IMR-90 (cell line): ENCODE data around the gene FCRL1. TPM values are rescaled to one million over a fixed set of nuclear protein-coding genes. Genes with fewer than 3 reads are reported as not detected.

Experiments
- ATAC-seq: fragments of 200-7000 bp; cut with Tn5 transposase; 2 replicates; pipeline ENCODE4 v1.9.1; 2020; ENCODE audit warnings: low read depth, mild to moderate bottlenecking, moderate library complexity
- BruUV-seq: library from RNA; stranded (reverse); fragments of 400-500 nt; replicated peaks from 2 replicates; lab custom pipeline; 2021; lab: Mats Ljungman, UMichigan
- CTCF ChIA-PET: fragments of 300-600 bp; formaldehyde crosslinking; extraction: SDS; loops from one replicate; lab custom pipeline; 2021; ENCODE audit warnings: antibody characterized with exemption; lab: Yijun Ruan, JAX
- POLR2A ChIA-PET: fragments of 300-600 bp; sonication (Branson Sonifier 250); formaldehyde crosslinking; loops from one replicate; lab custom pipeline; 2022; ENCODE audit warnings: antibody characterized with exemption; ENCODE audit not compliant: unreplicated experiment; lab: Charles Lee
- DNase-seq: peaks from one replicate; pipeline ENCODE4 v3.0.0; 2013
- H2AFZ ChIP-seq: replicated peaks from 2 replicates; pipeline ENCODE3; 2013; ENCODE audit warnings: low read length, mild to moderate bottlenecking; ENCODE audit not compliant: poor library complexity
- H2AK5ac ChIP-seq: 2 replicates; pipeline ENCODE4 v1.6.1; 2013; ENCODE audit warnings: low read depth, low read length, inconsistent platforms
- H2AK9ac ChIP-seq: replicated peaks from 2 replicates; pipeline ENCODE3; 2013; ENCODE audit warnings: mild to moderate bottlenecking, low read depth, low read length, moderate library complexity; ENCODE audit not compliant: poor library complexity
- H2BK120ac ChIP-seq: 2 replicates; pipeline ENCODE4 v1.6.1; 2013; ENCODE audit warnings: low read depth, low read length, inconsistent platforms
- H2BK15ac ChIP-seq: 3 replicates; pipeline ENCODE4 v1.6.1; 2013; ENCODE audit warnings: low read depth, low read length, inconsistent platforms
- H2BK20ac ChIP-seq: 2 replicates; pipeline ENCODE4 v1.6.1; 2013; ENCODE audit warnings: low read depth, mild to moderate bottlenecking, inconsistent platforms, low read length, moderate library complexity
- H2BK5ac ChIP-seq: 2 replicates; pipeline ENCODE4 v1.6.1; 2013; ENCODE audit warnings: mild to moderate bottlenecking, low read depth, low read length, inconsistent platforms; ENCODE audit not compliant: poor library complexity, severe bottlenecking
- H3K14ac ChIP-seq: replicated peaks from 2 replicates; pipeline ENCODE4 v1.6.1; 2013; ENCODE audit warnings: low read depth, low read length, inconsistent platforms
- H3K18ac ChIP-seq: 2 replicates; pipeline ENCODE4 v1.6.1; 2013; ENCODE audit warnings: low read depth, low read length, control low read depth
- H3K23ac ChIP-seq: 2 replicates; pipeline ENCODE4 v1.6.1; 2013; ENCODE audit warnings: low read depth, low read length, inconsistent platforms
- H3K27ac ChIP-seq: 2 replicates; pipeline ENCODE4 v1.5.1; 2013; ENCODE audit warnings: mild to moderate bottlenecking, control low read depth, low read length; ENCODE audit not compliant: insufficient read depth
- H3K27me3 ChIP-seq: 2 replicates; pipeline ENCODE4 v1.6.1; 2013; ENCODE audit warnings: low read length; ENCODE audit not compliant: control insufficient read depth, insufficient read depth
- H3K36me3 ChIP-seq: 2 replicates; pipeline ENCODE4 v1.6.1; 2013; ENCODE audit warnings: low read length, mixed read lengths; ENCODE audit not compliant: control insufficient read depth, insufficient read depth
- H3K4ac ChIP-seq: 2 replicates; pipeline ENCODE4 v1.6.1; 2013; ENCODE audit warnings: low read depth, low read length, inconsistent platforms
- H3K4me1 ChIP-seq: 2 replicates; pipeline ENCODE4 v1.6.1; 2013; ENCODE audit warnings: low read length, mixed read lengths; ENCODE audit not compliant: control insufficient read depth, insufficient read depth
- H3K4me2 ChIP-seq: 2 replicates; pipeline ENCODE4 v1.6.1; 2013; ENCODE audit warnings: low read depth, mild to moderate bottlenecking, control low read depth, low read length, moderate library complexity
- H3K4me3 ChIP-seq: 2 replicates; pipeline ENCODE4 v1.5.1; 2013; ENCODE audit warnings: low read depth, mild to moderate bottlenecking, control low read depth, low read length, moderate library complexity; ENCODE audit not compliant: insufficient read depth
- H3K56ac ChIP-seq: 2 replicates; pipeline ENCODE4 v1.6.1; 2013; ENCODE audit warnings: low read length, inconsistent platforms; ENCODE audit not compliant: insufficient read depth; ENCODE audit errors: extremely low read depth
- H3K79me1 ChIP-seq, 2 experiments: 2 replicates each; pipeline ENCODE4 v1.6.1; 2013; ENCODE audit warnings: low read length in 2 of 2, inconsistent platforms in 1 of 2, low read depth in 1 of 2
- H3K9ac ChIP-seq: 2 replicates; pipeline ENCODE4 v1.6.1; 2013; ENCODE audit warnings: low read depth, low read length, control low read depth
- H3K9me1 ChIP-seq: 2 replicates; pipeline ENCODE4 v1.6.1; 2013; ENCODE audit warnings: low read length, inconsistent platforms; ENCODE audit not compliant: insufficient read depth
- H3K9me3 ChIP-seq: 2 replicates; pipeline ENCODE4 v1.6.1; 2013; ENCODE audit warnings: low read length; ENCODE audit not compliant: control insufficient read depth, insufficient read depth
- H4K20me1 ChIP-seq: 2 replicates; pipeline ENCODE4 v1.6.1; 2013; ENCODE audit warnings: low read length, inconsistent platforms; ENCODE audit not compliant: insufficient read depth
- H4K5ac ChIP-seq: 2 replicates; pipeline ENCODE4 v1.6.1; 2013; ENCODE audit warnings: mild to moderate bottlenecking, low read depth, low read length, control low read depth
- H4K8ac ChIP-seq, 2 experiments: 2 replicates each; pipeline ENCODE4 v1.6.1; 2013; ENCODE audit warnings: low read depth in 2 of 2, low read length in 2 of 2, control low read depth in 1 of 2, inconsistent platforms in 1 of 2
- H4K91ac ChIP-seq: 2 replicates; pipeline ENCODE4 v1.6.1; 2013; ENCODE audit warnings: low read depth, low read length, inconsistent platforms; ENCODE audit not compliant: insufficient read depth
- BHLHE40 ChIP-seq: fragments of 150-350 bp; IDR thresholded peaks from 2 replicates; pipeline ENCODE4 v1.6.1; 2016; ENCODE audit warnings: mild to moderate bottlenecking, low read depth, low read length
- CHD1 ChIP-seq: IDR thresholded peaks from 2 replicates; pipeline ENCODE4 v1.6.1; 2012; ENCODE audit warnings: low read depth, low read length, improper control_type of control experiment
- NFE2L2 ChIP-seq: fragments of 150-350 bp; IDR thresholded peaks from 2 replicates; pipeline ENCODE4 v1.6.1; 2016; ENCODE audit warnings: low read depth, mild to moderate bottlenecking, low read length
- dilution Hi-C: fragments of 300-500 bp; cut with HindIII; formaldehyde crosslinking; loops from one replicate; pipeline ENCODE4 v1.14.3; 2018; ENCODE audit warnings: low sequenced_read_pairs; ENCODE audit not compliant: unreplicated experiment
- in situ Hi-C: fragments of 300-500 bp; cut with MboI; formaldehyde crosslinking; loops from 3 replicates; pipeline ENCODE4 v1.14.3; 2019; ENCODE audit warnings: low sequenced_read_pairs, inconsistent platforms, mixed read lengths
- intact Hi-C: fragments of 100-400 bp; cut with micrococcal nuclease; formaldehyde crosslinking; loops from 2 replicates; pipeline ENCODE4 v1.10.0; 2022
- polyA plus RNA-seq, 3 experiments: library from polyadenylated mRNA; depleted of rRNA; stranded (reverse); fragments of >200 nt; gene quantifications; 2 replicates each; pipeline ENCODE4 v1.2.3, GENCODE V29; 2012; ENCODE audit warnings: low replicate concordance in 1 of 3
- total RNA-seq: library from RNA; depleted of rRNA; stranded (reverse); fragments of >200 nt; gene quantifications from 2 replicates; pipeline ENCODE4 v1.2.3, GENCODE V29; 2012
- TF ChIP-seq, protein P1 (sequence below): fragments of 150-350 bp; IDR thresholded peaks from 2 replicates; pipeline ENCODE4 v1.6.1; 2017; ENCODE audit warnings: mild to moderate bottlenecking, antibody characterized with exemption, low read length, low read depth

FCRL1 gene
- total and polyA plus RNA-seq, 2 of the 4 experiments (the other 2 are of a cell fraction): not detected

DNA sequence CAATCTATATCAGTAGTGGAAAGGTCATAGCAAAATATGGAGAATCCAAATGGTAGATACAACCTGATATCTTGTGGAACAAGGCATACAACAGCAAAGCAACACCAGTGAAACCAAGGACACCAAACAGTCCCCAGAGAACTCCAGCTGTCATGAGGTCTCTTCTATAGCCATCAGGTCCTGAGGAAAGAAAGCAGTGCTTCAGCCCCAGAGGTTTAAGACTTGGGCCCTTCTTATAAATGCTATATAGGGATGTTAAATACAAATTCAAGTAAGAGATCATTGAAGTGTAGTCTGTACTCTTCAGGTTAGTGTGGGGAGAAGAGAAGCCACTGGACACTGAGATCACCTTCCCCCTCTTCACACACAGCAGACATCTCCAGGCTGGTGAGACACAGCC, 53.1 kb downstream of the FCRL1 start:
- H3K4ac ChIP-seq: no peak overlapping the region
- H3K79me1 ChIP-seq: no peaks in the 10 kb centered on the region
- no peak overlapping the region for H2AK9ac ChIP-seq
- H3K56ac ChIP-seq: no peak overlapping the region
- H4K5ac ChIP-seq: no peak overlapping the region
- no peak overlapping the region for H4K91ac ChIP-seq
- no peak overlapping the region for H2BK15ac ChIP-seq
- ATAC-seq (no peak), DNase-seq (no peak)
- no peaks in the 10 kb centered on the region for H3K9me1 ChIP-seq
- H3K4me3 ChIP-seq: no peak overlapping the region
- TF ChIP-seq, protein P1, sequence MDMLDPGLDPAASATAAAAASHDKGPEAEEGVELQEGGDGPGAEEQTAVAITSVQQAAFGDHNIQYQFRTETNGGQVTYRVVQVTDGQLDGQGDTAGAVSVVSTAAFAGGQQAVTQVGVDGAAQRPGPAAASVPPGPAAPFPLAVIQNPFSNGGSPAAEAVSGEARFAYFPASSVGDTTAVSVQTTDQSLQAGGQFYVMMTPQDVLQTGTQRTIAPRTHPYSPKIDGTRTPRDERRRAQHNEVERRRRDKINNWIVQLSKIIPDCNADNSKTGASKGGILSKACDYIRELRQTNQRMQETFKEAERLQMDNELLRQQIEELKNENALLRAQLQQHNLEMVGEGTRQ: no peak
- TF ChIP-seq CHD1 (no peak), BHLHE40 (no peak), NFE2L2 (no peak)
- H3K27me3 ChIP-seq: no peaks in the 10 kb centered on the region
- H3K9ac ChIP-seq: no peak overlapping the region
- no peaks in the 10 kb centered on the region for H3K9me3 ChIP-seq
- H3K4me1 ChIP-seq: no peaks in the 10 kb centered on the region
- no peak overlapping the region for H2BK5ac ChIP-seq
- no peak overlapping the region for H2BK120ac ChIP-seq
- no peak overlapping the region for H4K8ac ChIP-seq
- H3K4me2 ChIP-seq: no peak overlapping the region
- no peak overlapping the region for H3K27ac ChIP-seq
- H3K14ac ChIP-seq: no peak overlapping the region
- no peak overlapping the region for H2AK5ac ChIP-seq
- BruUV-seq: no TSS peak
- no peak overlapping the region for H2AFZ ChIP-seq
- H3K36me3 ChIP-seq: no peaks in the 10 kb centered on the region
- H2BK20ac ChIP-seq: no peak overlapping the region
- no peak overlapping the region for H3K23ac ChIP-seq
- no peaks in the 10 kb centered on the region for H4K20me1 ChIP-seq
- in situ Hi-C loops (no loop called here), dilution Hi-C loops (no loop called here), intact Hi-C loops (loop anchor here (10.0 kb wide), 1 partner anchor 358 kb away; a partner anchor contains a TSS)
- no peak overlapping the region for H3K18ac ChIP-seq
- ChIA-PET POLR2A (no interaction called here), CTCF (no interaction called here)
